SHP77 (cell line): ENCODE data around the gene DMPK.
A peak's percentile ranks its signal among the peaks of the same experiment; 100 is the strongest.
"Not testable (repeated sequence)": the region's sequence is repeated elsewhere in the genome, so short reads cannot be mapped to it uniquely, and the experiment has no call there.

Source experiments
- DNase-seq, 2 experiments: peaks; one replicate each; lab custom pipeline; 2025; lab: John Stamatoyannopoulos, UW

The DMPK gene

DNA sequence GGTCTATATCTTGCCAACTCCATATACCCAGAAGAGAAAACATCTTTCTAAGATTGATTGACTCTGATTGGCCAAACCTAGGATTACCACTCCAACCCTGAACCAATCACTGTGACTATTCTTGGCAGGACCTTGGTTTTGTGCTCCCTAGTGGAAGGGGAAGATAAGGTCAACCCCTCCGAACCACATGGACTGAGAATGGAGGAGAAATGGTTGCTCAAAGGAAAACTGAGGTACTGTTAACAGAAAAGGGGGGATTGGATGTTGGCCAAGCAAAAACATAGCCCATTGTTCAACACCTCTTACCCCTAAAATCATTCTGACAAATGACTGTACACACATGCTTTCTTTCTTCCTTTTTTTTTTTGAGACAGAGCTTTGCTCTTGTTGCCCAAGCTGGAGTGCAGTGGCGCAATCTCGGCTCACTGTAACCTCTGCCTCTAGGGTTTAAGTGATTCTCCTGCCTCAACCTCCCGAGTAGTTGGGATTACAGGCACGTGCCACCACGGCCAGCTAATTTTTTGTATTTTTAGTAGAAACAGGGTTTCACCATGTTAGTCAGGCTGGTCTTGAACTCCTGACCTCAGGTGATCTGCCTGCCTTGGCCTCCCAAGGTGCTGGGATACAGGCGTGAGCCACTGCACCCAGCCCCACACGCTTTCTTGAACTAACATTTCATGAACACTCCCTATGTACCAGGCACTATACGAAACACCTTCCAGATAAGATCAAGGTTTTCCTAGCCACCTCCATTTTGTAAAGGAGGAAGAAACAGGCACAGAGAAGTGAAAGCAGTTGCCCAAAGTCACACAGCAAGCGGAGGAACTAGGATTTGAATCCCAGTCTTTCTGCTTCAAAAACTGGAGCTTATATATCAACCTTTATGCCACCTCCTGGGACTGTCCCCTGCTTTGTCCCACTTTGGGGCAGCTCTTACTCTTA, 42.5 kb downstream of the DMPK start:
- no peak for DNase-seq

DNA sequence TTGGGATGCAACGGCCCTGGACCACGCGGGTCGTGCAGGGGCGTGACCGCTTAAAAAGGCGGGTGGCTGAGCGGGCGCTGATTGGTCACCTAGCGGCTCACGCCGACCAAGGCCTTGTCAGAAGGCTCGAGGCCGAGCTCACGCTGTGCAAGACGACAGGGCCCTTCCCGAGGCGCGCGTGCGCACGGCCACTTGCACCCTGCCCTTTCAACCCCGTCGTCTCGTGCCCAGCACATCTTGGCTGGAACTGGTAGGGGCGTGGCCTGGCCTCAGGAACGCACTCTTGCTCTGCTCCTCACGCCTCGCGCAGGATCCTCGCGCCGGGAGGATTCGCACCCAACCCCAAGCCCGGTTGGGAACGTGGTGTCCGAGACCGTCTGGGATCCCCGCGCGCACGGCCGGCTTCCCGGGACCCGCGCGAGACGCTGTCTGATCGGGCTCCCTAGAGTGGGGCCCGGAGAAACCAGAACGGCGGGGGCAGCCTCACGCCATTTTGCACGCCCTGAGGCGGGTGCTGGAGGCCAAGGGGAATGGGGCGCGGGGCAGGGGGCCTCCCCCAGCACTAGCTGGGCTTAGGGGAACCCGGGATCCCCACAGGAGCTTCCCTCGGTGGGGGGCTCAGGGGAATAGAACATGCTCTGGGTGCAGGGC, 49.0 kb downstream of the DMPK start, which contains the start of gene MEIOSIN:
MEIOSIN (plus strand) TSS at position 280 of the 651 bp plus-strand sequence. CDS start 1,938 bp downstream, outside the sequence.
- DNase-seq = no peak

DNA sequence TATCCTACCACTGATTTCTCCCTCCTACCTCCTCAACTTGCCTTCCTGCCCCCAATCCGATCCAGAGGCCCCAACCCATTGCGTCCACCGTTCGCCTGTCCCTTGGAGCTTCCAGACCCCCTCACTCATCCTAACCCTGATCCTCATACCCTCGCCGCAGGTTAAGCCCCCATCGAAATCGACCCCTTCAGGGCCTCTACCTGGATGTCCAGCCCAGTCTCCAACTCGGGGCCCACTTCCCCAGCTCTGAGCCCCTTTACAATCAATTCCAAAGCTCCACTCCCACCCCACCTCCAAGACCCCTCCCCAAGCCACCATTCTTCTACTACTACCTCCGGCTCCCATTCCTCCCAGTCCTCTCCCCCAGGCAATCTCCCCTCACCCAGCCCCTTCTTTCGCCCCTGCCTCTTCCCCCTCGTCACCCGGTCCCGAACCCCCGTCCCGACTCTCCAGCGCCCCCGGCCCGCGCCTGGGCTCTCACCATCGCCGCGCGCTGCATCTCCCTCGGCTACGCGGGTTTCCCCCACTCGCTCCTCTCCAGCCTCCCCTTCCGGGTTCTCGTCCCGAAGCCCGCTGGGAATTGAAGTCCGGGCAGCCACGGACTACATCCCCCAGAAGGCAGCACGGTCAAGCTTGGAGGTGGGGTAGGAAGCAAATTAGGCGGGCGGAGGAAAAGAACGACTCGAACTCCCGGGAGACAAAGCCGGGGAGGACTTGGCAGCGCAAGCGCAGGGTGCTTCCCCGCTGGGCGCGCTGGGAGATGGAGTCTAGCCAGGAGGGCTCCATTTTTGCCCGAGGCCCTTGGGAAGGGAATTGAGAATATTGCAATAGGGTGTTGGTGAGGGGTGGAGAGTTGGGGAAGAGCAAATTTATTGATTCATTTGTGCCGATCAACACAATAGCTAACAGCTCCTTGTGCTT, 51.7 kb downstream of the DMPK start, which contains the start of gene FBXO46:
FBXO46 (minus strand) TSS at position 529 of the 921 bp plus-strand sequence. CDS start 17,401 bp downstream, outside the sequence.
- DNase-seq = peak; percentile 97

DNA sequence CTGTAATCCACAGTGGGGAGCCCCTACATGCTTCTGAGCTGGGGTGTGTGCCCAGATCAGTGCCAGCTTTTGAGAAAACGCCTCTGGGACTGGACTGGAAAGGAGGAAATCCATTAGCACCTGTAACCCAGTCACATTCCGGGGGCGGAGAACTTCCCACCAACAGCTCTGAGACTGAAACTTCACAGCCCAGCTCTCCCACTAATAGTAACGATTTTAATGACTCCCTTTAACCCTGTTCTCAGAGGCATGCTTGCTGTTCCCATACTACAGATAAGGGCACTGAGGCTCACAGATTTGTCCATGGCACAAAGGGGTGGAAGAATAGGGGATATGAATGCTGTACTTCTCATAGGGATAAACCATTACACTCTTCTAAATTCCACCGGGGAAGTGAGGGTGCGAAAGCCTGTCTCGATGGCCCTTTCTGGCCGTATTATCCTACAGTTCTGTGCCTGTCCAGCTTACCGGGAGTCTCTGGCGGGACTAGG, 52.4 kb downstream of the DMPK start:
- DNase-seq = no peak

DNA sequence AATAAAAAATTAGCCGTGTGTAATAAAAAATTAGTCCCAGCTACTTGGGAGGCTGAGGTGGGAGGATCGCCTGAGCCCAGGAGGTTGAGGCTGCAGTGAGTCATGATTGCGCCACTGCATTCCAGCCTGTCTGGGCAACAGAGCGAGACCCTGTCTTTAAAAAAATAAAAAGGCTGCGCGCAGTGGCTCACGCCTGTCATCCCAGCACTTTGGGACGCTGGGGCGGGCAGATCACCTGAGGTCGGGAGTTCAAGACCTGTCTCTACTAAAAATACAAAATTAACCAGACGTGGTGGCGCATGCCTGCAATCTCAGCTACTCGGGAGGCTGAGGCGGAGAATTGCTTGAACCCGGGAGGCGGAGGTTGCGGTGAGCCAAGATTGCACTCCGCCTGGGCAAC, 53.6 kb downstream of the DMPK start:
- DNase-seq = not testable (repeated sequence)

DNA sequence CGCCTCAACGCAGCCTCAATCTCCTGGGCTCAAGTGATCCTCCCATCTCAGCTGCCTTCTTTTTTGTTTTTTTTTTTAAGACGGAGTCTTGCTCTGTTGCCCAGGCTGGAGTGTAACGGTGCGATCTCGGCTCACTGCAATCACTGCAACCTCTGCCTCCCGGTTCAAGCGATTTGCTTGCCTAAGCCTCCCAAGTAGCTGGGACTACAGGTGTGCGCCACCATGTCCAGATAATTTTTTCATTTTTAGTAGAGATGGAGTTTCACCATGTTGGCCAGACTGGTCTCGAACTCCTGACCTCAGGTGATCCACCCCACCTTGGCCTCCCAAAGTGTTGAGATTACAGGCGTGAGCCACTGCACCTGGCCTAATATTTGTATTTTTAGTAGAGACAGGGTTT, 62.2 kb downstream of the DMPK start:
- DNase-seq = not testable (repeated sequence)
